ENCODE measurements around the gene NT5C.
"Not testable (repeated sequence)": the region's sequence is repeated elsewhere in the genome, so short reads cannot be mapped to it uniquely, and the experiment has no call there.

Gene NT5C

DNA sequence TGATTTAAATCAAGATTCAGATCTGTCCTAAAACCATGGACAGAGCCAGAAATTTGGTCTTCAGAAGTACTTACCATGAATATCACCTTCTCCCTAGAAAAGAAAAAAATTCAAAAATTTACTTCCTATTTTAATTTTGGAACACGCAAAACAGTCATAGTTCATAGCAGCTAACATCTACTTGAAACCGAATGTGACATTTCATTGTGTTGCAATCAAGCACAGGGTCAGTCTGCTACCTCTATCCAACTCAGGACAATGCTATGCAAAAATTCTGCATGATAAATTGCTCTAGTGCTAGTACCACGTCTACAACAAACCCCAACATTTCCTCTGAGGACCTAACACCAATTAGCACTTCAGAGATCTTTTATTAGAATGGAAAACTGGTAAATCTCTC lies 15.1 kb upstream of the NT5C start:
- TF ChIP-seq CTCF (IDR thresholded peaks at IDR 0.05; ENCODE audit: low read depth, low read length): no peak
- DNase-seq (ENCODE audit: low read depth in 2 of 2): peak; percentile 26 to 31
- H3K4me3 ChIP-seq (replicated peaks in 1 of 2; ENCODE audit: low read depth in 2 of 2, low read length in 2 of 2): no peak overlapping the region

- no peak for DNase-seq (ENCODE audit: low read depth in 2 of 2)
- TF ChIP-seq CTCF (IDR thresholded peaks at IDR 0.05; ENCODE audit: low read depth, low read length): no peak
- no peak overlapping the region for H3K4me3 ChIP-seq (replicated peaks in 1 of 2; ENCODE audit: low read depth in 2 of 2, low read length in 2 of 2)
Measured at GRCh38 chr17:75144816-75145512, 13.4 kb upstream of the NT5C start.

DNA sequence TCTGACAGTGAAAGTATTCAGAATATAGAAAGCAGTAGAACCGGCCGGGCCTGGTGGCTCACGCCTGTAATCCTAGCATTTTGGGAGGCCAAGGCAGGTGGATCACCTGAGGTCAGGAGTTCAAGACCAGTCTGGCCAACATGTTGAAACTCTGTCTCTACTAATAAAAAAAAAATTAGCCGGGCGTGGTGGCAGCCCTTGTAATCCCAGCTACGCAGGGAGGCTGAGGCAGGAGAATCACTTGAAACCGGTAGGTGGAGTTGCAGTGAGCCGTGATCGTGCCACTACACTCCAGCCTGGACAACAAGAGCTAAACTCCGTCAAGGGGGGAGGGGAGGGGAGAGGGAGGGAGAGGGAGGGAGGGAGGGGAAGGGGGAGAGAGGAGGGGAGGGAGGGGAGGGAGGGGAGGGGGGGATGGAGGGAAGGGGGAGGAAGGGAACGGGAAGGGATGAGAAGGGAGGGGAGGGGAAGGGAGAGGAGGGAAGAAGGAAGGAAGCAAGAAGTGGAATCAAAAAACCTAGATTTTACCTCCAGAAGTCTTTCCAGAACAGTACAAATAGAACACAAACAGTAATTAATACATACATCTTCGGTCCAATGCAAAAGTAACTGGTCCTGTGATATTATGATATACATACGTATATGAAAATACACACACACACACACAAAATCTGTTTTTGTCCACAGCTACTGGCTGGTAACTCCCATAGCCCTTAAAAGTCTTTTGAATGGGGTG lies 10.9 kb upstream of the NT5C start:
- no peak for TF ChIP-seq CTCF (IDR thresholded peaks at IDR 0.05; ENCODE audit: low read depth, low read length)
- no peak for DNase-seq (ENCODE audit: low read depth in 2 of 2)
- H3K4me3 ChIP-seq (replicated peaks in 1 of 2; ENCODE audit: low read depth in 2 of 2, low read length in 2 of 2): no peak overlapping the region

DNA sequence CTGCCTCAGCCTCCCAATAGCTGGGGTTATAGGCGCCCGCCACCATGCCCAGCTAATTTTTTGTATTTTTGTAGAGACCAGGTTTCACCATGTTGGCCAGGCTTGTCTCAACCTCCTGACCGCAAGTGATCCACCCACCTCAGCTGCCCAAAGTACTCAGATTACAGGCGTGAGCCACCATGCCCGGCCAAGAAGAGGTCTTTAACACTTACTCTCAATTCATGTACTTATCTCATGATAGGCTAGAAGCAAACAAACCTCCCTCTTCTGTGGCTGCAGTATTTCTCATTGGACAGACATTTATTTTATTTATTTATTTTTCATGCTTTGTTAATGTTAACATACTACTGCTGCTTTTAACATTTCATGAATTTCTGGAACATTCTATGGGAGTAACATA lies 7.0 kb upstream of the NT5C start:
- no peak overlapping the region for H3K4me3 ChIP-seq (replicated peaks in 1 of 2; ENCODE audit: low read depth in 2 of 2, low read length in 2 of 2)
- no peak for DNase-seq (ENCODE audit: low read depth in 2 of 2)
- no peak for TF ChIP-seq CTCF (IDR thresholded peaks at IDR 0.05; ENCODE audit: low read depth, low read length)

DNA sequence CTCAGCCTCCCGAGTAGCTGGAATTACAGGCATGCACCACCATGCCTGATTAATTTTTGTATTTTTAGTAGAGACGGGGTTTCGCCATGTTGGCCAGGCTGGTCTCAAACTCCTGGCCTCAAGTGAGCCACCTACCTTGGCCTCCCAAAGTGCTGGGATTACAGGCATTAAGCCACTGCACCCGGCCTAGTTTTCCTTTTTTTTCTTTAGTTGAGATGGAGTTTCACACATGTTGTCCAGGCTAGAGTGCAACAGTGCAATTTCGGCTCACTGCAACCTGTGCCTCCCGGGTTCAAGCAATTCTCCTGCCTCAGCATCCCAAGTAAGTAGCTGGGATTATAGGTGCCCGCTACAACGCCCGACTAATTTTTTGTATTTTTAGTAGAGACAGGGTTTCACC lies 6.2 kb upstream of the NT5C start:
- H3K4me3 ChIP-seq (replicated peaks in 1 of 2; ENCODE audit: low read depth in 2 of 2, low read length in 2 of 2); DNase-seq (ENCODE audit: low read depth in 2 of 2): not testable (repeated sequence)

GRCh38 chr17:75135946-75136345 lies 4.4 kb upstream of the NT5C start:
- no peak for DNase-seq (ENCODE audit: low read depth in 2 of 2)

More at GRCh38 chr17:75135946-75136345, 4.4 kb upstream of the NT5C start:
- no peak for TF ChIP-seq CTCF (IDR thresholded peaks at IDR 0.05; ENCODE audit: low read depth, low read length)
- H3K4me3 ChIP-seq (replicated peaks in 1 of 2; ENCODE audit: low read depth in 2 of 2, low read length in 2 of 2): no peak overlapping the region

All from cardiac fibroblast (primary cell).